SK-N-SH (cell line): Measurements from ENCODE around the gene PDE9A. TPM values are rescaled to one million over a fixed set of nuclear protein-coding genes. Genes with fewer than 3 reads are reported as not detected.

Source experiments
- CTCF ChIA-PET: fragments of 300-600, 350-600 bp; formaldehyde crosslinking; extraction: SDS; loops from one replicate; lab custom pipeline; 2021; lab: Yijun Ruan, JAX
- POLR2A ChIA-PET: fragments of 350-600 bp; sonication (Branson Sonifier 250); formaldehyde crosslinking; extraction: SDS; loops from one replicate; lab custom pipeline; 2020; ENCODE audit warnings: antibody characterized with exemption, inconsistent platforms; lab: Yijun Ruan, JAX
- DNase-seq: peaks from one replicate; pipeline ENCODE4 v3.0.0; 2012
- H2AFZ ChIP-seq: fragments of 200-600 bp; sonication (generic); 2 replicates; pipeline ENCODE4 v1.8.1; 2016; ENCODE audit warnings: antibody characterized with exemption, mild to moderate bottlenecking, low read depth
- H3F3A ChIP-seq: fragments of 200-600 bp; sonication (generic); replicated peaks from 2 replicates; pipeline ENCODE3; 2016; ENCODE audit warnings: antibody characterized with exemption, mild to moderate bottlenecking; ENCODE audit not compliant: insufficient read depth
- H3K27ac ChIP-seq, 2 experiments: fragments of 200-500 bp in 1 of 2; fragments of 200-600 bp in 1 of 2; sonication (Bioruptor generic) in 1 of 2; sonication (generic), shearing (Covaris generic) in 1 of 2; 2 replicates each; pipeline versions ENCODE4 v1.5.1 to v1.6.1; 2014 to 2016; ENCODE audit warnings: low read depth in 2 of 2, inconsistent platforms in 1 of 2, low read length in 1 of 2, mild to moderate bottlenecking in 1 of 2, mixed read lengths in 1 of 2
- H3K27me3 ChIP-seq: fragments of 200-600 bp; sonication (generic), shearing (Covaris generic); 2 replicates; pipeline ENCODE4 v1.6.1; 2016; ENCODE audit warnings: mixed run types; ENCODE audit not compliant: insufficient read depth
- H3K36me3 ChIP-seq, 2 experiments: fragments of 200-500 bp in 1 of 2; fragments of 200-600 bp in 1 of 2; sonication (Bioruptor generic) in 1 of 2; sonication (generic) in 1 of 2; replicated peaks in 1 of 2; 2 replicates each; pipeline versions ENCODE3 to v1.5.1; 2014 to 2016; ENCODE audit warnings: low read length in 1 of 2, mild to moderate bottlenecking in 1 of 2; ENCODE audit not compliant: insufficient read depth in 2 of 2, control insufficient read depth in 1 of 2
- H3K4me1 ChIP-seq, 2 experiments: fragments of 200-500 bp in 1 of 2; fragments of 200-600 bp in 1 of 2; sonication (Bioruptor generic) in 1 of 2; sonication (generic), shearing (Covaris generic) in 1 of 2; 2 replicates each; pipeline versions ENCODE4 v1.5.1 to v1.6.1; 2014 to 2016; ENCODE audit warnings: low read depth in 1 of 2, low read length in 1 of 2, mixed run types in 1 of 2; ENCODE audit not compliant: insufficient read depth in 2 of 2, control insufficient read depth in 1 of 2
- H3K4me2 ChIP-seq: fragments of 200-600 bp; sonication (generic), shearing (Covaris generic); 2 replicates; pipeline ENCODE4 v1.6.1; 2017; ENCODE audit warnings: mixed run types
- H3K4me3 ChIP-seq, 2 experiments: fragments of 200-500 bp in 1 of 2; fragments of 200-600 bp in 1 of 2; sonication (Bioruptor generic) in 1 of 2; sonication (generic), shearing (Covaris generic) in 1 of 2; 2 replicates each; pipeline versions ENCODE4 v1.5.1 to v1.8.1; 2014 to 2016; ENCODE audit warnings: low read depth in 2 of 2, inconsistent platforms in 1 of 2, low read length in 1 of 2, mild to moderate bottlenecking in 1 of 2, mixed read lengths in 1 of 2, moderate library complexity in 1 of 2
- H3K79me2 ChIP-seq: fragments of 200-600 bp; sonication (generic); 2 replicates; pipeline ENCODE4 v1.8.1; 2017; ENCODE audit warnings: mild to moderate bottlenecking; ENCODE audit not compliant: insufficient read depth
- H3K9ac ChIP-seq: fragments of 200-600 bp; sonication (generic); 2 replicates; pipeline ENCODE4 v1.6.1; 2017; ENCODE audit warnings: mixed run types
- H3K9me2 ChIP-seq: fragments of 200-600 bp; sonication (generic); 2 replicates; pipeline ENCODE4 v1.6.1; 2017; ENCODE audit warnings: mixed run types
- H3K9me3 ChIP-seq: fragments of 200-600 bp; sonication (generic); 2 replicates; pipeline ENCODE4 v1.6.1; 2017; ENCODE audit warnings: mixed run types, mild to moderate bottlenecking, moderate library complexity
- H4K20me1 ChIP-seq: fragments of 200-600 bp; sonication (generic); 2 replicates; pipeline ENCODE4 v1.6.1; 2017; ENCODE audit warnings: mild to moderate bottlenecking, mixed run types; ENCODE audit not compliant: insufficient read depth
- ELF1 ChIP-seq: IDR thresholded peaks from 2 replicates; pipeline ENCODE4 v1.4.0; 2012
- EP300 ChIP-seq, 2 experiments: IDR thresholded peaks; 2 replicates each; pipeline versions ENCODE4 v1.4.0 to v1.6.1; 2012; ENCODE audit warnings: borderline replicate concordance in 1 of 2, low read depth in 1 of 2, low read length in 1 of 2
- FOSL2 ChIP-seq: IDR thresholded peaks from 2 replicates; pipeline ENCODE4 v1.4.0; 2012; ENCODE audit warnings: low read depth, mild to moderate bottlenecking, moderate library complexity, borderline replicate concordance
- FOXJ3 ChIP-seq: sonication (generic); formaldehyde crosslinking; IDR thresholded peaks from 2 replicates; pipeline ENCODE4 v1.5.1; 2020; ENCODE audit warnings: mild to moderate bottlenecking, missing genetic modification reagents
- FOXM1 ChIP-seq: IDR thresholded peaks from 2 replicates; pipeline ENCODE4 v1.4.0; 2012; ENCODE audit warnings: low read depth, mild to moderate bottlenecking
- GABPA ChIP-seq: IDR thresholded peaks from 2 replicates; pipeline ENCODE4 v1.4.0; 2012; ENCODE audit warnings: low read depth, mild to moderate bottlenecking
- GATA2 ChIP-seq: sonication (generic); formaldehyde crosslinking; IDR thresholded peaks from 2 replicates; pipeline ENCODE4 v1.5.0; 2020; ENCODE audit warnings: mild to moderate bottlenecking, missing genetic modification reagents
- JUND ChIP-seq: IDR thresholded peaks from 2 replicates; pipeline ENCODE4 v1.4.0; 2012
- MAX ChIP-seq: IDR thresholded peaks from 2 replicates; pipeline ENCODE4 v1.4.0; 2012; ENCODE audit warnings: low read depth
- NFIC ChIP-seq: IDR thresholded peaks from 2 replicates; pipeline ENCODE4 v1.4.0; 2012; ENCODE audit warnings: borderline replicate concordance
- NRF1 ChIP-seq: IDR thresholded peaks from 2 replicates; pipeline ENCODE4 v1.6.1; 2012; ENCODE audit warnings: low read depth, mild to moderate bottlenecking, low read length
- PBX3 ChIP-seq: IDR thresholded peaks from 2 replicates; pipeline ENCODE4; 2012
- POLR2AphosphoS5 ChIP-seq: IDR thresholded peaks from 2 replicates; pipeline ENCODE4 v1.6.1; 2012; ENCODE audit warnings: low read depth, low read length
- RAD21 ChIP-seq: IDR thresholded peaks from 2 replicates; pipeline ENCODE4 v1.6.1; 2012; ENCODE audit warnings: mild to moderate bottlenecking, low read length
- RCOR1 ChIP-seq: fragments of 150-350 bp; IDR thresholded peaks from 2 replicates; pipeline ENCODE4 v1.6.1; 2017; ENCODE audit warnings: antibody characterized with exemption, low read length
- RXRA ChIP-seq: IDR thresholded peaks from 2 replicates; pipeline ENCODE4 v1.4.0; 2012; ENCODE audit warnings: low read depth, mild to moderate bottlenecking, borderline replicate concordance
- SIN3A ChIP-seq: IDR thresholded peaks from 2 replicates; pipeline ENCODE4 v1.6.1; 2012; ENCODE audit warnings: low read depth, mild to moderate bottlenecking, low read length, moderate library complexity, borderline replicate concordance
- SMC3 ChIP-seq: IDR thresholded peaks from 2 replicates; pipeline ENCODE4 v1.6.1; 2012; ENCODE audit warnings: low read depth, low read length, improper control_type of control experiment
- TAF1 ChIP-seq: IDR thresholded peaks from 2 replicates; pipeline ENCODE4 v1.6.1; 2012; ENCODE audit warnings: low read depth, mild to moderate bottlenecking, low read length, moderate library complexity, borderline replicate concordance
- TCF12 ChIP-seq: IDR thresholded peaks from 2 replicates; pipeline ENCODE4 v1.4.0; 2012
- YY1 ChIP-seq: IDR thresholded peaks from 2 replicates; pipeline ENCODE4 v1.4.0; 2012; ENCODE audit warnings: low read depth, mild to moderate bottlenecking
- ZBTB33 ChIP-seq: IDR thresholded peaks from 2 replicates; pipeline ENCODE4 v1.4.0; 2012; ENCODE audit warnings: low read depth, borderline replicate concordance
- WGBS: methylation state at CpG from one replicate; pipeline ENCODE4 v1.1.6; 2017; ENCODE audit warnings: low lambda C conversion rate; 5-methylcytosine and 5-hydroxymethylcytosine counted together
- polyA plus RNA-seq, 3 experiments: library from polyadenylated mRNA; depleted of rRNA; stranded (reverse); fragments of >200 nt; gene quantifications; 2 replicates each; pipeline ENCODE4 v1.2.3, GENCODE V29; 2012
- TF ChIP-seq, protein P1 (sequence below): fragments of 150-350 bp; IDR thresholded peaks from 2 replicates; pipeline ENCODE4 v1.6.1; 2016; ENCODE audit warnings: mild to moderate bottlenecking, low read depth, low read length

PDE9A gene
- polyA plus RNA-seq, 1 of the 3 experiments (the other 2 are of a cell fraction) = 0.28 TPM

DNA sequence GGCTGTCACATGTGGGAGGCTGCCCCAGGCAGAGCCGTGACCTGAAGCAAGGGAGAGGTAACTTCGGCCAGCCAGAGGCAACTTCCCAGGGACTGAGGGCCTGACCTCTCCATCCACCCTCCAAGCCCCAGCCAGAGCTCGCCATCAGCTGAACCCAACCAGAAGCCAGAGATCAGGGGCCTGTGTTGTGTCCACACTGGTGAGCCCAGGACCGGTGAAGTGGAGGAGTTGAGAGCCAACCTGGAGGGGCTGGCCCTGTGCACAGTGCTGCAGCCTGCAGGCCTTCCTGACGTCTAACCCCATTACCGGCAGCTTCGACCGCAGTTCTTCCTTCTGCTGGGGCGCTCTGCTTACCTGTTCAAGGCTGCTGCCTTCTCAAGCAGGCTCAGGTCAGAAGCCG is 19.6 kb upstream of the PDE9A start:
- no peaks in the 10 kb centered on the region for H4K20me1 ChIP-seq
- H2AFZ ChIP-seq = no peak overlapping the region
- no CpG with 5 or more reads among the region's 10 CpGs for WGBS
- no peaks in the 10 kb centered on the region for H3F3A ChIP-seq
- H3K4me2 ChIP-seq = no peak overlapping the region
- ChIA-PET POLR2A (no interaction called here), CTCF (no interaction called here)
- no peaks in the 10 kb centered on the region for H3K27me3 ChIP-seq
- H3K9me3 ChIP-seq = no peaks in the 10 kb centered on the region
- no peaks in the 10 kb centered on the region for H3K36me3 ChIP-seq
- no peak for TF ChIP-seq MAX
- TF ChIP-seq EP300 (IDR thresholded peaks at IDR 0.05; ENCODE audit: borderline replicate concordance in 1 of 2, low read depth in 1 of 2, low read length in 1 of 2) = no peak
- no peak for TF ChIP-seq RAD21
- no peak for TF ChIP-seq GABPA
- no peak for TF ChIP-seq PBX3
- no peak for TF ChIP-seq TCF12
- TF ChIP-seq JUND = no peak
- TF ChIP-seq SIN3A = no peak
- TF ChIP-seq YY1 = no peak
- TF ChIP-seq POLR2AphosphoS5 = no peak
- no peak for TF ChIP-seq FOXM1
- TF ChIP-seq ELF1 = no peak
- no peak for TF ChIP-seq TAF1
- TF ChIP-seq RCOR1 = no peak
- TF ChIP-seq, protein P1, sequence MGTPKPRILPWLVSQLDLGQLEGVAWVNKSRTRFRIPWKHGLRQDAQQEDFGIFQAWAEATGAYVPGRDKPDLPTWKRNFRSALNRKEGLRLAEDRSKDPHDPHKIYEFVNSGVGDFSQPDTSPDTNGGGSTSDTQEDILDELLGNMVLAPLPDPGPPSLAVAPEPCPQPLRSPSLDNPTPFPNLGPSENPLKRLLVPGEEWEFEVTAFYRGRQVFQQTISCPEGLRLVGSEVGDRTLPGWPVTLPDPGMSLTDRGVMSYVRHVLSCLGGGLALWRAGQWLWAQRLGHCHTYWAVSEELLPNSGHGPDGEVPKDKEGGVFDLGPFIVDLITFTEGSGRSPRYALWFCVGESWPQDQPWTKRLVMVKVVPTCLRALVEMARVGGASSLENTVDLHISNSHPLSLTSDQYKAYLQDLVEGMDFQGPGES = no peak
- no peak for TF ChIP-seq FOSL2
- TF ChIP-seq RXRA = no peak
- no peaks in the 10 kb centered on the region for H3K79me2 ChIP-seq
- H3K9ac ChIP-seq = no peak overlapping the region
- no peaks in the 10 kb centered on the region for H3K4me1 ChIP-seq
- H3K9me2 ChIP-seq = no peaks in the 10 kb centered on the region
- H3K27ac ChIP-seq = no peak overlapping the region
- no peak overlapping the region for H3K4me3 ChIP-seq
- no peak for DNase-seq

- Histone ChIP-seq H3K79me2 (no peaks in the 10 kb centered on the region), H3K9me3 (no peaks in the 10 kb centered on the region), H3K27ac (no peak overlapping the region), H4K20me1 (no peaks in the 10 kb centered on the region), H3K36me3 (no peaks in the 10 kb centered on the region), H3K27me3 (no peaks in the 10 kb centered on the region), H3K4me1 (no peaks in the 10 kb centered on the region), H3K4me3 (no peak overlapping the region), H3K4me2 (no peak overlapping the region), H3K9me2 (no peaks in the 10 kb centered on the region), H2AFZ (no peak overlapping the region), H3K9ac (no peak overlapping the region), H3F3A (no peaks in the 10 kb centered on the region)
- ChIA-PET CTCF (interaction anchor here (0.8 to 1.0 kb wide), 3 partner anchors 10 to 17 kb away, joined by 3 read pairs; no protein-coding TSS in a partner anchor), POLR2A (no interaction called here)
- DNase-seq = no peak
- 33% methylated on average over 6 of the region's 6 CpGs for WGBS
- TF ChIP-seq NRF1 = no peak
- no peak for TF ChIP-seq EP300 (IDR thresholded peaks at IDR 0.05; ENCODE audit: borderline replicate concordance in 1 of 2, low read depth in 1 of 2, low read length in 1 of 2)
- TF ChIP-seq FOXM1 = no peak
- TF ChIP-seq RXRA = no peak
- no peak for TF ChIP-seq NFIC
- TF ChIP-seq RCOR1 = no peak
- no peak for TF ChIP-seq TAF1
- no peak for TF ChIP-seq ZBTB33
- TF ChIP-seq SMC3 = no peak
- TF ChIP-seq GABPA = no peak
- TF ChIP-seq FOXJ3 (CRISPR knock-in tag) = no peak
- no peak for TF ChIP-seq POLR2AphosphoS5
- no peak for TF ChIP-seq YY1
- no peak for TF ChIP-seq GATA2 (CRISPR knock-in tag)
Measured at GRCh38 chr21:42635848-42636519, 17.4 kb upstream of the PDE9A start.
